ENCODE data around the gene ECHS1.

DNA sequence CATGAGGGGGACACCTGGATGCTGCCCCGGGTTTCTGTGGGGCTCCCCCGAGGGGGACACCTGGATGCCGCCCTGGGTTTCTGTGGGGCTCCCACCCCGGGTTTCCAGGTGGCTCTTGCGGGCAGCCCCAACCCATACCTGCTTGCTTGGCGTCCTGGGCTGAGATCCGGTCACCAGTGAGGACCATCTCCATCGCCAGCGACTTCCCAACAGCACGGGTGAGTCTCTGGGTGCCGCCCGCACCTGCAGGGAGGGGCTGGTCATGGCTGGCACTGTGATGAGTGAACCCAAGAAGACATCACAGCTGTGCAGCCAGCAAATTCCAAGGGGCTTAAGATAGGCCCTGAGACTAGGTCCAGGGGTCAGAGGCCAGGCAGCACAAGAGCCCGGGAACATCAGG, 6.4 kb downstream of the ECHS1 start:
- no peak for TF ChIP-seq EZH2phosphoT487 (IDR thresholded peaks at IDR 0.05; ENCODE audit: unreplicated experiment)
- TF ChIP-seq, protein P1, sequence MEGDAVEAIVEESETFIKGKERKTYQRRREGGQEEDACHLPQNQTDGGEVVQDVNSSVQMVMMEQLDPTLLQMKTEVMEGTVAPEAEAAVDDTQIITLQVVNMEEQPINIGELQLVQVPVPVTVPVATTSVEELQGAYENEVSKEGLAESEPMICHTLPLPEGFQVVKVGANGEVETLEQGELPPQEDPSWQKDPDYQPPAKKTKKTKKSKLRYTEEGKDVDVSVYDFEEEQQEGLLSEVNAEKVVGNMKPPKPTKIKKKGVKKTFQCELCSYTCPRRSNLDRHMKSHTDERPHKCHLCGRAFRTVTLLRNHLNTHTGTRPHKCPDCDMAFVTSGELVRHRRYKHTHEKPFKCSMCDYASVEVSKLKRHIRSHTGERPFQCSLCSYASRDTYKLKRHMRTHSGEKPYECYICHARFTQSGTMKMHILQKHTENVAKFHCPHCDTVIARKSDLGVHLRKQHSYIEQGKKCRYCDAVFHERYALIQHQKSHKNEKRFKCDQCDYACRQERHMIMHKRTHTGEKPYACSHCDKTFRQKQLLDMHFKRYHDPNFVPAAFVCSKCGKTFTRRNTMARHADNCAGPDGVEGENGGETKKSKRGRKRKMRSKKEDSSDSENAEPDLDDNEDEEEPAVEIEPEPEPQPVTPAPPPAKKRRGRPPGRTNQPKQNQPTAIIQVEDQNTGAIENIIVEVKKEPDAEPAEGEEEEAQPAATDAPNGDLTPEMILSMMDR (conservative IDR thresholded peaks at IDR 0.05; ENCODE audit: low read depth in 2 of 2): no peak
- no peak for TF ChIP-seq POLR2AphosphoS5 (IDR thresholded peaks at IDR 0.05; ENCODE audit: low read depth)
- TF ChIP-seq EZH2 (IDR thresholded peaks at IDR 0.05; ENCODE audit: low read depth, unreplicated experiment): no peak
- TF ChIP-seq, protein P2, sequence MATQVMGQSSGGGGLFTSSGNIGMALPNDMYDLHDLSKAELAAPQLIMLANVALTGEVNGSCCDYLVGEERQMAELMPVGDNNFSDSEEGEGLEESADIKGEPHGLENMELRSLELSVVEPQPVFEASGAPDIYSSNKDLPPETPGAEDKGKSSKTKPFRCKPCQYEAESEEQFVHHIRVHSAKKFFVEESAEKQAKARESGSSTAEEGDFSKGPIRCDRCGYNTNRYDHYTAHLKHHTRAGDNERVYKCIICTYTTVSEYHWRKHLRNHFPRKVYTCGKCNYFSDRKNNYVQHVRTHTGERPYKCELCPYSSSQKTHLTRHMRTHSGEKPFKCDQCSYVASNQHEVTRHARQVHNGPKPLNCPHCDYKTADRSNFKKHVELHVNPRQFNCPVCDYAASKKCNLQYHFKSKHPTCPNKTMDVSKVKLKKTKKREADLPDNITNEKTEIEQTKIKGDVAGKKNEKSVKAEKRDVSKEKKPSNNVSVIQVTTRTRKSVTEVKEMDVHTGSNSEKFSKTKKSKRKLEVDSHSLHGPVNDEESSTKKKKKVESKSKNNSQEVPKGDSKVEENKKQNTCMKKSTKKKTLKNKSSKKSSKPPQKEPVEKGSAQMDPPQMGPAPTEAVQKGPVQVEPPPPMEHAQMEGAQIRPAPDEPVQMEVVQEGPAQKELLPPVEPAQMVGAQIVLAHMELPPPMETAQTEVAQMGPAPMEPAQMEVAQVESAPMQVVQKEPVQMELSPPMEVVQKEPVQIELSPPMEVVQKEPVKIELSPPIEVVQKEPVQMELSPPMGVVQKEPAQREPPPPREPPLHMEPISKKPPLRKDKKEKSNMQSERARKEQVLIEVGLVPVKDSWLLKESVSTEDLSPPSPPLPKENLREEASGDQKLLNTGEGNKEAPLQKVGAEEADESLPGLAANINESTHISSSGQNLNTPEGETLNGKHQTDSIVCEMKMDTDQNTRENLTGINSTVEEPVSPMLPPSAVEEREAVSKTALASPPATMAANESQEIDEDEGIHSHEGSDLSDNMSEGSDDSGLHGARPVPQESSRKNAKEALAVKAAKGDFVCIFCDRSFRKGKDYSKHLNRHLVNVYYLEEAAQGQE (IDR thresholded peaks at IDR 0.05; ENCODE audit: unreplicated experiment): no peak
- TF ChIP-seq, protein P3, sequence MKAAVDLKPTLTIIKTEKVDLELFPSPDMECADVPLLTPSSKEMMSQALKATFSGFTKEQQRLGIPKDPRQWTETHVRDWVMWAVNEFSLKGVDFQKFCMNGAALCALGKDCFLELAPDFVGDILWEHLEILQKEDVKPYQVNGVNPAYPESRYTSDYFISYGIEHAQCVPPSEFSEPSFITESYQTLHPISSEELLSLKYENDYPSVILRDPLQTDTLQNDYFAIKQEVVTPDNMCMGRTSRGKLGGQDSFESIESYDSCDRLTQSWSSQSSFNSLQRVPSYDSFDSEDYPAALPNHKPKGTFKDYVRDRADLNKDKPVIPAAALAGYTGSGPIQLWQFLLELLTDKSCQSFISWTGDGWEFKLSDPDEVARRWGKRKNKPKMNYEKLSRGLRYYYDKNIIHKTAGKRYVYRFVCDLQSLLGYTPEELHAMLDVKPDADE (IDR thresholded peaks at IDR 0.05): no peak
- TF ChIP-seq STAT1 (IDR thresholded peaks at IDR 0.05; ENCODE audit: unreplicated experiment): no peak
- TF ChIP-seq CREB1 (CRISPR knock-in tag; IDR thresholded peaks at IDR 0.05; ENCODE audit: low read depth): no peak
- no peak for TF ChIP-seq ZNF114 (CRISPR knock-in tag; IDR thresholded peaks at IDR 0.05)
- no peak for TF ChIP-seq JUNB (IDR thresholded peaks at IDR 0.05; ENCODE audit: unreplicated experiment)

Measured in GM23338 (cell line).